SW480 (cell line): Measurements from ENCODE around the gene RAPGEF1.
A peak's percentile ranks its signal among the peaks of the same experiment; 100 is the strongest.

ENCODE experiments used
- DNase-seq: peaks from one replicate; pipeline ENCODE4 v3.0.0-alpha.2; 2016; ENCODE audit warnings: low spot score

The RAPGEF1 gene

DNA sequence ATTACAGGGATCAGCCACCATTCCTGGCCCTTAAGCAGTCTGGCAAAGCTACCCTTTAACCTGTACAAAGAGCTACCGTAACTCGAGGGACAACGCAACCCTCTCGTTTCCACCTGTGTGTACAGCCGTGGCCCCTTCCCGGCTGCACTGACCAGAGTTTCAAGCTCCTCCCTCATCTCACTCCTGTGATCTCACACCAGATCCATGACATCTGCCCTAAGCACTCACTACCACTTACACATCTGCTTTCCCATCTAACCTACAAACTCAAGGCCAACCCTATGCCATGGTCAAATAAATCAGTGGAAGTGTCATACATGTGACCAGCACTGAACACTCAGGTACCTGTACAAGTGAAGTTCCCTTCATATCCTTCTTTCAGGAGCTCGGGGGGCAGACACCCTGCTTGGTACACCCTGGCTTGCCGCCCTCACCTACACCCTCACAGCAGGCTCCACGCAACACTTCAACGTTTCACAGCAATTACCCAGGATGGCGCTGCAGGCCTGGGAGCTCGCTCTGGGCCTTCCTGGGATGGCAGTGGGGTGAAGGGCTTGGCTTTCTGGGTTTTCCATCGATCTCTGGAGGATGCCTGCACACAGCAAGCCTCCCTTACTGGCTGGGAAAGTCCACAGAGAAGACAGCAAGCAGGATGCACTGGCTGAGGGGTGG lies 132.8 kb downstream of the RAPGEF1 start:
- DNase-seq: no peak

DNA sequence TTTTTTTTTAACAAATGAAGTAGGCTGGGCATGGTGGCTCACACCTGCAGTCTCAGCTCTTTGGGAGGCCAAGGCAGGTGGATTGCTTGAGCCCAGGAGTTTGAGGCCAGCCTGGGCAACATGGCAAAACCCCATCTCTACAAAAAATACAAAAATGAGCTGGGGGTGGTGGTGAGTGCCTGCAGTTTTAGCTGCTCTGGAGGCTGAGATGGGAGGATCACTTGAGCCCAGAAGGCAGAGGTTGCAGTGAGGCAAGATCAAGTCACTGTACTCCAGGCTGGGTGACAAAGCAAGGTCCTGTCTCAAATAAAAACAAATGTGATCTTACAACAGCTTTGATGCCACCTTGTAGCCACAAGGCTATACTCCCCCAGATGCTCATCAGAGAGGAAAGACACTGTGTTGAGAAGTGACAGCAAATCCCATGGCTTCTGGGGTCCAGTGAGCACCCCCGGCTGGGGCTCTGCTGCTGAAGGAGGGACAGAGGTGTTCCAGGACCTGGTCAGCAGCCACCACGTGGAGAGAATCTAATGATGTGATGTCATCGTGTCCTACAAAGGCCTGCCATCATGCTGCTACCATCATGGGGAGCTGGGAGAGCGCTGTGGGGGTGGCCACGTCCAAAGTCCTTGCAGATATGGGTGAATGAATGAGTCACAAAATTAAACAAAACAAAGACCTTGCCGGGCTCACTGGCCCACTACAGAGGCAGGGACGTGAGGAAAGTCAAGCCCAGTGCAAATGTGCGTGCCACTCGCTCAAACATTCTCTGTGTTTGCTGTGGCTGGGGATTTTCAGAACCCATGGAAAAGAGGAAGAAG lies 133.9 kb downstream of the RAPGEF1 start:
- DNase-seq: peak; percentile 64

DNA sequence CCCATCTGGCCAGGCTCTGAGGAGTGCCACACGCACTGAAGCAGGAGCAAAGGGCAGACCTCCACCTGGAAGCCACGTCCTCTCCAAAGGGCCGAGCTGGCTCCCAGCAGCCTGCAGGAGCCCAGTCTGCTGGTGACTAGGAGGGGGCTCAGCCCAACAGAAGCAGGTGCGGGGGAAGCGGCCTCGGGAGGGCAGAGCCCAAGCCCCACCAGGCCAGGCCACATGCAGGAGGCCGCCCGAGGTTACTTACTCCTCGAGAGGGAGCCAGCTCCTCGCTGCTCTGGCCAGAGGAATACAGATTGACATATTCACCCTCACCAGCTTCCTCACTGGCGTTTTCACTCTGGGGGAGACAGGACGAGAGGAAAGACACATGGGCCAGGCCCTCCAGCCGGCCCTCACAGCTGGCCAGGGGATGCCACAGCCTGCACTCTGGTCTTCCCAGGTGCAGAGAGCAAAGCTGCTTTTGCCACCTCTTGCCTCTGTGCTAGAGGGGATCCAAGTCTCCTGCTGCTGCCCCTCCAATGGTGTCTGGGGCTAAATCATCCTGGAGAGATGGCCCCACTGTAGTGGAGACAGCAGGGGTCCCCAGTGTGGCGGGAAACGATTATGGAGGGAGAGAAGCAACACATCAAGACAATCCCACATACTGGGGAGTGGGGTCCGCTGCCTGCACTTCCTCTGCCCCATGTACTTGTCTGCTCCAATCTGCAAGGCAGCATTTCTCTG lies 136.0 kb downstream of the RAPGEF1 start:
- no peak for DNase-seq

DNA sequence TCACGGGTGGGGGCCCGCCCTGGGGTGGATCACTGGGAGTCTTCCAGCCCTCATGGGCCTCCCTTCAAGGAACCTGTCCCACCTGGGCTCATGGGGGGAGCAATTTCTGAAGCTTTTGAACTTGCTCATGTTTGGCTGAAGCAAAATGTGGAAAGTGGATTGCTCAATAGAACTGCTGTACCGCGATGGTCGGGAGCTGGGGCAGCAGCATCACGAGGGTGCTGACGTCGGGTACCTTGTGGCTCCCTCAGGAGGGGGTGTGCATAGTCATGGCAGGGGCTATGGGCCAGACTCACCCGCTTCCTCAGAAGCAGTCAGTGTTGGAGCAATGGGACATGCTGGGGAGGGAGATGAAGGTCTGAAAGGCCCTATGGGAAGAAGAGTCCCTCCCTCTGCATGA lies 136.7 kb downstream of the RAPGEF1 start:
- no peak for DNase-seq

DNA sequence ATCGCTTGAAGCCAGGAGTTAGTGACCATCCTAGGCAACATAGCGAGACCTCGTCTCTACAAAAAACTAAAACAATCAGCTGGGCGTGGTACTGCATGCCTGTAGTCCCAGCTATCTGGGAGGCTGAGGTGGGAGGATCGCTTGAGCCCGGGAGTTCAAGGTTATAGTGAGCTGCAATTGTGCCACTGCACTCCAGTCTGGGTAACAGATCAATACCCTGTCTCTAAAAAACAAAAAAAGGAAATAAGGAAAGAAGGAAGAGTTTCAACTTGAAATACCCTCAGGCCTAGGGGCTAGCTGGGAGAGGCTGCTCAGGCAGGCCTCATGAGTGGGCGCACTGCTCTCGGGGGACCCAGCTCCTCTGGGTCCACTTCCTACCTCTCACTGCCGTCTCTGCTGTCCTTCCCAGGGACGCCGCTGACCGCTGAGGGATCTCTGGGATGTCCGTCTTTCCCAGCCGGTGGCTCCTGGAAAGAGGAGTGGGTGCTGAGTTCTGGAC lies 138.1 kb downstream of the RAPGEF1 start:
- no peak for DNase-seq

DNA sequence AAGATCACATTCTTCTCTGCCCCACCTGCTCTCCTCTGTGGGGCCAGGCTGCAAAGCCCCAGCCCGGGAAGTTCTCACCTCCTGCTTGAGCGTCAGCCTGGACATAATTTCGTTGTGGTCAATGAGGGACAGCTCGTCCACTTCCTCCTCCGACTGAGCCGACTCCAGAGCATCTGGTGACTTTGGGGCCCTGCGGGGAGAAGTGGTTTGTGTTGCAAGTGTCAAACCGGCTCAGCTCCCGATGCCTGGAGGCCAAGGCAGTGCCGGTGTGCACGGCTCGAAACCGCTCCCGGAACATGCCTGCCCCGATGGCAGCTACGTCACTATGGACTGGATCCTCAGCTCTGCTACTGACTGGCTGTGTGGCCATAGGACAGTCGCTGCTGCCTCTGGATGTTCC lies 141.8 kb downstream of the RAPGEF1 start:
- DNase-seq: no peak

DNA sequence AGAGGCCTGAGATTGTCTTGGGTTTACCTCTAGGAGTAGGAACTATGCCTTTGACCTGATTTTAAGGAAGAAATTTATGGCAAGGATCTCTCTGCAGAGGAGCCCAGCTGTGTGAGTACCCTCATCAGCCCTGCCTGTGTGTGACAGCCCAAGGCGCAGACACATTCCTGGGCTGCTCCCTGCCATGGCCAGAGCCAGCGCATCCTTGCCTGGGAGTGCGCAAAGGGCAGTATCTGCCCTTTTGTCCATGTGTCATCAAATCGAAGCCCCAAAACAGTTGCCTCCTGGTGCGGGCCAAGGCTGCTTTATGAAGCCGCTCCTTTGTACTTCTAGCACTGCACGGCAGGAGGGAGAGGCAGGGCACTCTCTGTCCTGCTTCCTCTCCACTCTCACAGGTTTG lies 142.6 kb downstream of the RAPGEF1 start:
- DNase-seq: no peak

DNA sequence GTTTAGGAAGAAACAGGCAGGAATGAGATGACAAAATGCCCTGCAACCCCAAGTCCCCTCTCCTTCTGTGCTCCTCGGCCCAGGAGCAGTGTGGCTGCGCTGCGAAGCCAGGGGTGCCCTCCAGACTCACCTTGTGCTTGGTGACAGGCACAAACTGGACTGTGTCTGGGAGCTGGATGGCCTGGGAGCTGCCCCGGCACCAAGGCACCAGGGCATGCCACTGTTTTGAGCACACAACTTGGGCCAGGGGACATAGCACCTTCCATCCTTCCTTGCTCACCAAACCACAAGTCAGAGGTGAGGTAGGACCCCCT lies 143.5 kb downstream of the RAPGEF1 start:
- DNase-seq: no peak

DNA sequence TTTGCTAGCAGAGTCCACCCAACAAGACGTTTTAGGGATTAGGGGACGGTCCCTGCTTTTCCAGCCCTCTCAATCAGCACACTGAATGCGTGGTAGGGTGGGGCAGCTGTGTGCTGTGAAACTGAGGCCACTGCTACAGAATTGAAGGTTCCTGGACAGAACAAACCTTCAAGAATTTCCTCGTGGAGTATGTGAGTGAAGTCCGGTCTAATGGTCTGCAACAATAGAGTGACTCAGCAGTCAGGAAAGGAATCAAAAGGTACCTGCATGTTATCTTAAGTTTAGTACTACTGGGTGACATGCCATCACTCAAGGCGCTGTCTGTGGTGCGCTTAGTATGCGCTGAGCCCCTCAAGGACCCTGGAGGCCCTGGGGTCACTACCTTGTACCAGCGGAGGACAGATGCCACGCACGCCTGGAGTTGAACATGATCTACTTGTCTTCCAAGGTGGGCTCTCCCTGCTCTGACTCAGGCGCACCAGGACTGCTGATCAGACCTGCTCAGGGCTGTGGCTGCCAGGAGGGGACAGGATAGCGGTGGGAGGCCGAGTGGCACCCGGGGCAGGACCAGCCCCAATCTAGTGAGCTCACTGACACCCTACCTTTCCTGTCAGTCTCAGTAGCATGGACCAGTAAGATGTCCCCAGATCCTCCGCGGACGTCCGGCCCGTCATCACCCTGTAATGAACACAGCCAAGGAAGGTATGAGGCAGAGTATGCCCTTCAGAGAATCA lies 144.0 kb downstream of the RAPGEF1 start:
- DNase-seq: no peak

DNA sequence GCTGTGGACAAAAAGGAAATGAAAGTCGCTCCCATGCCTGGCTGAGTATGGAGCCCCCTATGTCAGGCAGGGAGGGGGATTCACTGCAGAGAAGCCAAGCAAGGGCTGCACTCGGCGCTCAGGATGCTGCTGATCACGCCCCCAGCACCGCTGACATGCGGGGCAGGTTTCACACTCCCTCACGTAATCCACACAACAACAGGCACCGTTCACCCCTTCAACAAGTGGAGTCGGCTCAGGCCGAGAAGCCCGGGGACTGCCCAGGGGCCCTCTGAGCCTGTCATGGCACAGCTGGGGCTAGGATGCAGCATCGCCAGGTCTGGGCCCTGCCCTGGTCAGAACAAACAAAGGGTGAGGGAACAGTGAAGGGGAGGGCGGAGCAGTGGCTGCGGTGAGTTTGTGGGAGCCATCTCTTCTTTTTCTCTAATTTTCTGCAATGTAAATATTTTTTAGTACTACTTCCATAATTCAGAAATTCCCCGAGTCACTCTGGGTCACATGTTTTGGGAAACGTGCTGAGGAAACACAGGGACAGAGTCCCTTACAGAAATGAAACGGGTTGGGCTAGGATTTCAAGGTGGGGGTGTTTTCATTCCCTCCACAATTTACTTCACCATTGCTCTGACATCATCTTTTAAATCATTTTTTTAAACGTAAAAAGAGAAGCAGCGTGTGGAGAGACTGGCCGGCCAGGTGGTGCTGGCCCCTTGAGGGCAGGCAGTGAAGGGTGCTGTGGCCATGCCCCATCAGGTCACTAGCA lies 144.8 kb downstream of the RAPGEF1 start:
- DNase-seq: no peak

DNA sequence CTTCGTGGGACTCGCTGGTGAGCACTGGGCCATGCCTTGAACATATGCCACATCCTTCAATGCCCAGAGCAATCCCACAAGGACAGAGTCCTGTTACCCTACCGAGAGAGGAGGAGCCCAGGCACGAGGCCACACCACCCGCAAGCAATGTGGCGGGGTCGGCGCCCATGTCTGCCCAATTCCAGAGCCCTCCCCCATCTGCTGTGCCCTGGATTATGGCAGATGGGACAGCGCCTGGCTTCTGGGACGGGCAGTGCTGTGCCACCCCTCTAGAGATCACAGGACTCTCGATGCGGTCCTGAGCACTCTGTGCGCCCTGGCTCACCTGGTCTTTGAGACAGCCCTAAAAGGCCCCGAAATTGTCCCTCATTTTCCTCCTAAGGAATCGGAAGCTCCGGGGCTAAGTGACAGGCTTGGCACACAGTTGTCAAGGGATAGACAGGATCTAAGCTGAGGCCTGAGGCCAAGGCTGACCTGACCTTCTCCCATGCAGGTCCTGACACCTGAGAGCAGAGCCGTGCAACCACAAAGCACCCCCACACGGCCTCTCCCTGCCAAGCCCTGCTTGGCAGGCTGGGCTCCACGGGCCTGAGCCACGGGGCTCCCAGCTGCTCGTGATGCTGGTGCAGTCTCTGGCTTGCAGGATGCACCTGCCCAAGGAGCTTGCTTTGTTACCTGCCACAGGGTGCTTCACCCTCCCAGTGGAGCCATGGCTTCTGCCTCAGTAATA lies 145.8 kb downstream of the RAPGEF1 start:
- DNase-seq: no peak

DNA sequence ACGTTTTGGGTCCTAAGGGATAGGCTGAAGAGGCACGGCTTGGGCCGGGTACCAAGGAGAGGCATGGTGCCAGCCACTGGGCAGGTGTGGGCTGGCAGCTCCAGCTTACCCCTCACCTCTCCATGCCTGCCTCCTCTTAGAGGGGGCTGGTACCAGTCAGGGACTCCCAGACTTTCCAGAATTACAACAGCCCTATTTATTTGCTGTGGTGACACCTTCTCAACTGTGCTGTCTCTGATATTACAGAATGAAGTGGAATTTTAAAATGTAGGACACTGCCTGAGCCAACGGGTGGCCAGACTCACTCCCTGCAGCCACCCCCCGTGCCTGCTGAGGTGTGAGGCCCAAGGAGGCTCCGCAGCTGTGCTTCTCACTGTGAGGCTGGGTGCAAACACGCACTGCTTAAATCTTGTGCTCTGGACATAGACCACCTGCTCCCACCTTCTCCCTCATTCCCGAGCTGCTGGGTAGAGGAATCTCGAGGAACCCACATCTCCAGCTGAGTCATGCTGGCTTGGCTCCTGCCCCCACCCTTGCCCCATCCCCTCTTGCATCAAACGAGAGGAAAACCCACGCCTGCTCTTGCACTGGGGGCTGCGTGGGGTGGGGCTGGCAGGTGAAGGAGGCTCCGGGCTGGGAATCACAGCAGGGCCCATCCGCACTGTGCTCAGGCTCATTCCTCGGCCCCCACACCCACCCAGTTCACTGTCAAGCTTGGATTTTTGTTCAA lies 146.6 kb downstream of the RAPGEF1 start:
- DNase-seq: no peak

DNA sequence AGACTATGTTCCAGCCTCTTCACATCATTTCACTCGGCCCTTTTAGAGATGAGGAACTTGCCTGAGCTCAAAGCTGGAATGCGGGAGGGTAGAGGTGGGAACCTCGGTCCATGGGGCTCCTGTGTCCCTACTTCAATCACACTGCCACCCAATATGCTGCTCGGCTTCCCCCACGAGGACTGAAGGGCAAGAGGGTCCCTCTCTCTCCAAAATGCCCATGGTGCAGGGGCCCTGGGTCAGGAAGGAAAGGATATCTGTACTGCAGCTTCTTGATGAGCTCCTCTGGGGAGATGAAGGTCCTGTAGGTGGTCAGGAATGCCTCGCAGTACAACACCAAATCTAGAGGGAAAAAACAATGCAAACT lies 148.0 kb downstream of the RAPGEF1 start:
- no peak for DNase-seq

DNA sequence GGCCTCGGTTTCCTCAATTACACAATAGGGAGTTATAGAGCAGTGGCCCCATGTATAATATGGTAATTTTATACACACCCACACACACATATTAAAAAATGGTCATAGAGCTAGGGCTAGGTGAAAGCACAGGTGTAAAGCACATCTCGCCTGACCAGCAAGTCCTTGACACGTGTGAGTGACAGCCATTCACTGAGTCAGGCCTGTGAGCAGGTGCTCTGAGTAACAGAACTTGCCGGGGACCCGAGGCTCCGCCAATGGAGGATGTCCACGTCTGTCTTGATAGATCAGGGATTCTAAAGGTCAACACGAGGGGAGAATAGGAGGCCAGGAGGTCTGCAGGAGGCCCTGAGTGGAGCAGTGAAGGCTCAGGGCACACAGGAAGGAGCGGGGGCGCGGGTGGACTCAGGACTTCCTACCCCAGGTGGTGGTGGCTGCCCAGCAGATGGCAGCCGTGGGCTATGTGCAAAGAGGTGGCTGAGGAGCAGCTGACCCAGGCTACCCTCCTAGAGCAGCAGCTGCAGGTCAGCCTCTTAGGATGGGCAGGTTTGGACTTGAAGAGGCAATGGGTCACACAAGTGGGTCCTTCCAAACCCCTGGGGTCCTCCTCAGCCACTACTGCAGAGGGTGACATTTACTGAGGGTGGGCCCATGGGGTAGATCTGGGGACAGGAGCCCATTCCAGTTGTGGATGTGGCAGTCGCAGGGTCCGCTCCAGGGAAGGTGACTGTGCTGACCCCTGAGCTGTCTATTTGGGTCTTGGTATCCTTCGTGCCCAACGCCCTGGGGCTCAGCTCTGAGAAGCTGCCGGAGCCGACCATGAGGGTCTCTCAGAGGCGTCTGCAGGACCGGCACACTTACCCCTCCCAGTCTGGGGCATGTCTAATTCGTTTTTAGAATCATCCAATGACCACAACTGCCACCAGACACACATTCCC lies 148.7 kb downstream of the RAPGEF1 start:
- peak; percentile 69 for DNase-seq

DNA sequence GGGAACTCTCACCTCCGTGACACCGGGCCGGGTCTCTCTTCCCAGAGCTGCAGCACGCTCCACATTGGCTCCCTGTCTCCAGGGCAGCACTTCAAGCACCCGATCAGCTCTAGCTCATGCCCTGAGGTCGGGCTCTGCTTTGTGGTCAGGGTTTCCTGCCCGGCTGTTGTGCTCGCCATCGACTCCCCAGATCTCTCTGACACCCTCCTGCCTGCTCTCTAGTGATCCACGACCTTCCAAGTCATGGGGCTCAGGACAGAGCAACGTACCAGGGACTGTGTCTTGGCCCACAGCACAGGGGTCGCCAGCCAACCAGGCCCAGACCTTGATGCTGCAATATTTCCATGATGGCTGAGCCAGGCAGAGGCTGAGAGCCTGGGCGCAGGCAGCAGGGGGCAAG lies 149.4 kb downstream of the RAPGEF1 start:
- DNase-seq: no peak

DNA sequence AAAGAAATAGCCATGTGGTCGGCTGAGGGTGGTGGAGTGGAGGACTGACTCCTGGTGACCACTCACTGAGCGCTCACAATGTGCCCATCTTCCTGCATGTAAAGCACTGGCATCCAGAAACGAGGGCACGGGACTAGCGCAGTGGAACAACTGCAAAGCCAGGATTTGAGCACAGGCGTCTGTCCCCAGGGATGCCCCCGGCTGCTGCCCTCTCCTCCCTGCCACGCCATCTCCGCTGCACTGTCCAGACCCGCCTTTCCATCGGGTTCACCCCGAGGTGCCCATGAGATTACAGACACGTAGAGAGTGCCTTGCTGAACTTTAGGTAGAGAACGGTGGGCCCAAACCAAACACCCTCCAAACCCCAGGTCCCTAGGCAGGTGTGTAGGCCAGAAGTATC lies 149.9 kb downstream of the RAPGEF1 start:
- DNase-seq: no peak

DNA sequence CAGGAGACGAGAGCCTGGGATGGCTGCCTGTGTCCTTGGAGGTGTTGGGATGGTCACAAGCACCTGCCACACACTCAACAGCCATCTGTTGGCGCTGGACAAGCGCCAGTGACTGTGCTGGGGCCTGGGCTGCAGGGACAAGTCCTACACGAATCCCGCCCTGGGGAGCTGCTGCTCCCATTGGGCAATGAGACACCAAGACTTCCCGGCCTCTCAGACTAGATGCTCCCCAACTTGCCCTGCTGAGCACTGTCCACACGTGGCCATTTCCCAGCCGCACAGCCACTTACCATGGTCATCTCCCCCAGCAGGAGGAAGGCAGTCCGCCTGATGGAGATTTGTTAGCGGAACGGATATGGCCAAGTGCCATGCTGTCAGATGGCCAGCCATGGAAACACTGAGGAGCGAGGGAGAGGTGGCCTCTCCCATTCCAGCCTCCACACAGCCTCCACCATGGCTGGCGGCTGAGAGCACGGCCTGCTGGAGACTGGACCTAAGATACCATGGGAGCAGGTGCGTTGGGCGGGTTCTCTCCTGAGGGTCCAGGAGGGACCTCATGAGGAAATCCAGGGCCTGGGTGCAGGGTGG lies 150.7 kb downstream of the RAPGEF1 start:
- no peak for DNase-seq

DNA sequence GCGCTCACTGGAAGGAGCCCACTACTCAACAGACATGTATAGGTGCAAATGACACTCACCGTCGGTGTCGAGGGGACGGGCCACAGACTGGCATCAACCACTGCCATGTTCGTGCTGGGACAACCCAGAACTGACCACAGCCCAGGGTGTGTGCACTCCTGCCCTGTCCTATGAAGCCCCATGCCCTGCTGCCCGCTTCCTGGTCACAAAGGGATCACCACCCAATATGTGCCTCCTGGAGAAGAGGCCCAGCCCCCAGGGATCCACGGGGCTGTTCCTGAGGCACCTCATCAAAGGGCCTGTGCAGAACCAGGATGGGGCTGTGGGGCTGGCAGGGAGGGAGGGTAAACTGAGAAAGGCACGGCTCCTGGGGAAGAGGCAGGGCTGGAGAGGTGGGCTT lies 151.5 kb downstream of the RAPGEF1 start:
- no peak for DNase-seq

DNA sequence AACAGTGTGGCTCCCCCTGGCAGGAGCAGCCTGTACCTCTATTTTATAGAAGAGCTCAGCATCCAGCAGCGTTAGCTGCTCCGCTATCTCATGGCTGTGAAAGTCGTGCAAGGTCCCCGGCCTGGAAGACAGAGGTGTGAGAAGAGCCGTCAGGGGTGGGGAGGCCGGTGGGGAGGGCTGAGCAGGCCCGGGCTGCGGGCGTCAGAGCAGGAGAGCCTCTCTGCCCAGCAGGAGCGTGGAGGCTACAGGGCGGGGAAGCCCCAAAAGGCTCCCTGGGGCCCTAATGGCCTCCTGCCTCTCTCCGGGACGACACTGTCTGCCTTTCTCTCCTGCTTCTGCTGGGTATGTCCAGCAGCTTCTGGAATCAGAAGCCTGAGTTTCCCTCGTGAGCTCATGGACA lies 152.0 kb downstream of the RAPGEF1 start:
- DNase-seq: no peak
